ENCODE results near the gene LHX4.

Gene LHX4

GRCh38 chr1:180237869-180238476, 7.9 kb downstream of the LHX4 start:
- H3K4me3 ChIP-seq (ENCODE audit: low read length): no peak overlapping the region

GRCh38 chr1:180238675-180239074, 8.6 kb downstream of the LHX4 start:
- no peak for DNase-seq (ENCODE audit: low read depth)
- Histone ChIP-seq H3K9me3 (ENCODE audit: control insufficient read depth, low read length) (peaks cover 5% of the 10 kb centered on the region), H3K9ac (ENCODE audit: low read length) (no peak overlapping the region), H3K36me3 (ENCODE audit: control insufficient read depth, insufficient read depth, low read length, severe bottlenecking) (no peaks in the 10 kb centered on the region), H3K27me3 (replicated peaks; ENCODE audit: control insufficient read depth, insufficient read depth, low read length) (peaks cover 91% of the 10 kb centered on the region), H3K4me1 (ENCODE audit: control insufficient read depth, insufficient read depth, low read length) (peaks cover 2% of the 10 kb centered on the region), H3K4me3 (ENCODE audit: low read length) (no peak overlapping the region)

More at GRCh38 chr1:180237869-180238476, 7.9 kb downstream of the LHX4 start:
- Histone ChIP-seq H3K27me3 (replicated peaks; ENCODE audit: control insufficient read depth, insufficient read depth, low read length) (peaks cover 96% of the 10 kb centered on the region), H3K9me3 (ENCODE audit: control insufficient read depth, low read length) (peaks cover 5% of the 10 kb centered on the region), H3K9ac (ENCODE audit: low read length) (no peak overlapping the region), H3K36me3 (ENCODE audit: control insufficient read depth, insufficient read depth, low read length, severe bottlenecking) (no peaks in the 10 kb centered on the region), H3K4me1 (ENCODE audit: control insufficient read depth, insufficient read depth, low read length) (peaks cover 2% of the 10 kb centered on the region)
- DNase-seq (ENCODE audit: low read depth): no peak

GRCh38 chr1:180239145-180240096, 9.4 kb downstream of the LHX4 start:
- peaks cover 89% of the 10 kb centered on the region for H3K27me3 ChIP-seq (replicated peaks; ENCODE audit: control insufficient read depth, insufficient read depth, low read length)
- H3K9ac ChIP-seq (ENCODE audit: low read length): no peak overlapping the region
- DNase-seq (ENCODE audit: low read depth): no peak
- H3K4me3 ChIP-seq (ENCODE audit: low read length): no peak overlapping the region
- H3K9me3 ChIP-seq (ENCODE audit: control insufficient read depth, low read length): peaks cover 5% of the 10 kb centered on the region
- H3K4me1 ChIP-seq (ENCODE audit: control insufficient read depth, insufficient read depth, low read length): peaks cover 1% of the 10 kb centered on the region
- no peaks in the 10 kb centered on the region for H3K36me3 ChIP-seq (ENCODE audit: control insufficient read depth, insufficient read depth, low read length, severe bottlenecking)

- no peak overlapping the region for H3K9ac ChIP-seq (ENCODE audit: low read length)
- H3K36me3 ChIP-seq (ENCODE audit: control insufficient read depth, insufficient read depth, low read length, severe bottlenecking): no peaks in the 10 kb centered on the region
- H3K9me3 ChIP-seq (ENCODE audit: control insufficient read depth, low read length): peaks cover 2% of the 10 kb centered on the region
- no peaks in the 10 kb centered on the region for H3K4me1 ChIP-seq (ENCODE audit: control insufficient read depth, insufficient read depth, low read length)
- peaks cover 69% of the 10 kb centered on the region for H3K27me3 ChIP-seq (replicated peaks; ENCODE audit: control insufficient read depth, insufficient read depth, low read length)
- peak; percentile 41 for DNase-seq (ENCODE audit: low read depth)
- H3K4me3 ChIP-seq (ENCODE audit: low read length): no peak overlapping the region
Measured at GRCh38 chr1:180241716-180242544, 11.9 kb downstream of the LHX4 start.

- Histone ChIP-seq H3K4me1 (ENCODE audit: control insufficient read depth, insufficient read depth, low read length) (peaks cover 2% of the 10 kb centered on the region), H3K4me3 (ENCODE audit: low read length) (no peak overlapping the region), H3K27me3 (replicated peaks; ENCODE audit: control insufficient read depth, insufficient read depth, low read length) (peaks cover 61% of the 10 kb centered on the region), H3K9me3 (ENCODE audit: control insufficient read depth, low read length) (peaks cover 2% of the 10 kb centered on the region), H3K36me3 (ENCODE audit: control insufficient read depth, insufficient read depth, low read length, severe bottlenecking) (no peaks in the 10 kb centered on the region), H3K9ac (ENCODE audit: low read length) (no peak overlapping the region)
- no peak for DNase-seq (ENCODE audit: low read depth)
Measured at GRCh38 chr1:180243517-180244221, 13.6 kb downstream of the LHX4 start.

- H3K27me3 ChIP-seq (replicated peaks; ENCODE audit: control insufficient read depth, insufficient read depth, low read length): peaks cover 54% of the 10 kb centered on the region
- H3K9ac ChIP-seq (ENCODE audit: low read length): no peak overlapping the region
- H3K36me3 ChIP-seq (ENCODE audit: control insufficient read depth, insufficient read depth, low read length, severe bottlenecking): no peaks in the 10 kb centered on the region
- no peaks in the 10 kb centered on the region for H3K9me3 ChIP-seq (ENCODE audit: control insufficient read depth, low read length)
- H3K4me3 ChIP-seq (ENCODE audit: low read length): no peak overlapping the region
- H3K4me1 ChIP-seq (ENCODE audit: control insufficient read depth, insufficient read depth, low read length): peaks cover 7% of the 10 kb centered on the region
- no peak for DNase-seq (ENCODE audit: low read depth)
Measured at GRCh38 chr1:180244840-180245239, 14.8 kb downstream of the LHX4 start.

GRCh38 chr1:180246579-180246978, 16.5 kb downstream of the LHX4 start:
- H3K4me1 ChIP-seq (ENCODE audit: control insufficient read depth, insufficient read depth, low read length): peaks cover 7% of the 10 kb centered on the region
- peaks cover 44% of the 10 kb centered on the region for H3K27me3 ChIP-seq (replicated peaks; ENCODE audit: control insufficient read depth, insufficient read depth, low read length)
- DNase-seq (ENCODE audit: low read depth): no peak
- no peaks in the 10 kb centered on the region for H3K36me3 ChIP-seq (ENCODE audit: control insufficient read depth, insufficient read depth, low read length, severe bottlenecking)
- H3K9ac ChIP-seq (ENCODE audit: low read length): no peak overlapping the region
- H3K4me3 ChIP-seq (ENCODE audit: low read length): no peak overlapping the region
- no peaks in the 10 kb centered on the region for H3K9me3 ChIP-seq (ENCODE audit: control insufficient read depth, low read length)

GRCh38 chr1:180247061-180247460, 17.0 kb downstream of the LHX4 start:
- Histone ChIP-seq H3K9ac (ENCODE audit: low read length) (no peak overlapping the region), H3K36me3 (ENCODE audit: control insufficient read depth, insufficient read depth, low read length, severe bottlenecking) (no peaks in the 10 kb centered on the region), H3K9me3 (ENCODE audit: control insufficient read depth, low read length) (no peaks in the 10 kb centered on the region), H3K27me3 (replicated peaks; ENCODE audit: control insufficient read depth, insufficient read depth, low read length) (peaks cover 39% of the 10 kb centered on the region), H3K4me3 (ENCODE audit: low read length) (no peak overlapping the region), H3K4me1 (ENCODE audit: control insufficient read depth, insufficient read depth, low read length) (peaks cover 7% of the 10 kb centered on the region)
- DNase-seq (ENCODE audit: low read depth): no peak

GRCh38 chr1:180247580-180247979, 17.5 kb downstream of the LHX4 start:
- H3K4me3 ChIP-seq (ENCODE audit: low read length): no peak overlapping the region
- DNase-seq (ENCODE audit: low read depth): no peak
- no peaks in the 10 kb centered on the region for H3K36me3 ChIP-seq (ENCODE audit: control insufficient read depth, insufficient read depth, low read length, severe bottlenecking)
- H3K9ac ChIP-seq (ENCODE audit: low read length): no peak overlapping the region
- peaks cover 7% of the 10 kb centered on the region for H3K4me1 ChIP-seq (ENCODE audit: control insufficient read depth, insufficient read depth, low read length)
- H3K27me3 ChIP-seq (replicated peaks; ENCODE audit: control insufficient read depth, insufficient read depth, low read length): peaks cover 39% of the 10 kb centered on the region
- no peaks in the 10 kb centered on the region for H3K9me3 ChIP-seq (ENCODE audit: control insufficient read depth, low read length)

- Histone ChIP-seq H3K4me3 (ENCODE audit: low read length) (no peak overlapping the region), H3K4me1 (ENCODE audit: control insufficient read depth, insufficient read depth, low read length) (peaks cover 7% of the 10 kb centered on the region), H3K9me3 (ENCODE audit: control insufficient read depth, low read length) (no peaks in the 10 kb centered on the region), H3K36me3 (ENCODE audit: control insufficient read depth, insufficient read depth, low read length, severe bottlenecking) (no peaks in the 10 kb centered on the region), H3K27me3 (replicated peaks; ENCODE audit: control insufficient read depth, insufficient read depth, low read length) (peaks cover 39% of the 10 kb centered on the region), H3K9ac (ENCODE audit: low read length) (no peak overlapping the region)
- DNase-seq (ENCODE audit: low read depth): no peak
Measured at GRCh38 chr1:180248176-180248575, 18.1 kb downstream of the LHX4 start.
